Testis (tissue), 3 donors: Measurements from ENCODE around the gene MSI2. TPM values are rescaled to one million over a fixed set of nuclear protein-coding genes. Genes with fewer than 3 reads are reported as not detected.

Experiments used
- DNase-seq: peaks from one replicate; pipeline ENCODE4 v3.0.0-alpha.2; 2019
- H3K27ac ChIP-seq, 2 donors: fragments of 200-600 bp; sonication (generic); one replicate each; pipeline ENCODE4 v1.5.1; 2019
- H3K27me3 ChIP-seq: fragments of 200-600 bp; sonication (generic); one replicate; pipeline ENCODE4 v1.5.1; 2019
- H3K36me3 ChIP-seq: fragments of 200-600 bp; sonication (generic); one replicate; pipeline ENCODE4 v1.5.1; 2017; ENCODE audit warnings: low read depth; ENCODE audit errors: missing control alignments
- H3K4me1 ChIP-seq: fragments of 200-600 bp; sonication (generic); one replicate; pipeline ENCODE4 v1.5.1; 2019
- H3K4me3 ChIP-seq, 2 donors: fragments of 200-600 bp; sonication (generic); one replicate each; pipeline ENCODE4 v1.5.1; 2017 to 2019
- H3K9me3 ChIP-seq: fragments of 200-600 bp; sonication (generic); one replicate; pipeline ENCODE4 v1.5.1; 2017
- POLR2A ChIP-seq: fragments of 450-650 bp; IDR thresholded peaks from one replicate; pipeline ENCODE4 v1.6.1; 2017; ENCODE audit warnings: antibody characterized with exemption, mild to moderate bottlenecking, moderate library complexity
- WGBS, 2 donors: methylation state at CpG; one replicate each; pipeline ENCODE4 v1.1.5; 2018; 5-methylcytosine and 5-hydroxymethylcytosine counted together
- intact Hi-C: fragments of 100-400 bp; cut with DNase I; formaldehyde crosslinking; loops from one replicate; pipeline ENCODE4 v1.15.1; 2023; ENCODE audit warnings: low total_unique reads
- polyA plus RNA-seq: library from polyadenylated mRNA; stranded (reverse); fragments of 350-450 nt; fragmentation: Illumina TruSeq; extraction: RNeasy Lipid Tissue Mini Kit (QIAGEN cat#74804); gene quantifications from one replicate; pipeline ENCODE4 v1.2.3, GENCODE V29; 2014; ENCODE audit warnings: low read depth, low replicate concordance; ENCODE audit not compliant: insufficient read depth
- total RNA-seq, 2 donors: library from RNA; depleted of rRNA; stranded (reverse); fragments of >200 nt; gene quantifications; one replicate each; pipeline ENCODE4 v1.2.3, GENCODE V29; 2016
- TF ChIP-seq, protein P1 (sequence below), 3 experiments: fragments of 450-650 bp in 2 of 3; fragments of 200-600 bp in 1 of 3; sonication (generic) in 1 of 3; IDR thresholded peaks; one replicate each; pipeline ENCODE4 v1.5.1; 2016 to 2019; ENCODE audit warnings: antibody characterized with exemption in 3 of 3, mild to moderate bottlenecking in 2 of 3, moderate library complexity in 1 of 3

Gene MSI2
- total and polyA plus RNA-seq, 3 donors from 2014 or later = 46.5 to 106 (median 76.6) TPM

DNA sequence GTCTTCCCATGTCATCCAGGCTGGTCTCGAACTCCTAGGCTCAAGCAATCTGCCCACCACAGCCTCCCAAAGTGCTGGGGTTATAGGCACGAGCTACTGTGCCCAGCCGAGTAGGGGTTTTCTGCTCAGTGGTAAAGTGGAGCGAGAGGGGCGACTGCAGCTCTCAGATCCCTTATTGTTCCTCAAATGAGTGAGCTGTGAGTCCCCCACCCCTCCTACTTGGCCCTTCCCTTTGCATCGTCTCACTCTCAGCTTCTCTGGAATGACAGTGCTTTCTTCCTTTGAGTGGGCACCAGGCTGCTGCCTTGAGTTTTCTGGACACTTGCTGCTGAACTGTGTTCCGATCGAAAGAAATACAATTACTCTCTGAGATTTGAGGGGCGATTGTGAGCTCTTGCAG is 63.5 kb downstream of the MSI2 start:
- H3K27ac ChIP-seq = no peak overlapping the region
- no peak for DNase-seq
- no peaks in the 10 kb centered on the region for H3K4me1 ChIP-seq
- H3K27me3 ChIP-seq = no peaks in the 10 kb centered on the region
- 84 to 94% methylated on average over 9 of the region's 9 CpGs for WGBS, 2 donors
- no peaks in the 10 kb centered on the region for H3K36me3 ChIP-seq
- intact Hi-C loops = no loop called here
- no peak for TF ChIP-seq POLR2A
- TF ChIP-seq, protein P1, sequence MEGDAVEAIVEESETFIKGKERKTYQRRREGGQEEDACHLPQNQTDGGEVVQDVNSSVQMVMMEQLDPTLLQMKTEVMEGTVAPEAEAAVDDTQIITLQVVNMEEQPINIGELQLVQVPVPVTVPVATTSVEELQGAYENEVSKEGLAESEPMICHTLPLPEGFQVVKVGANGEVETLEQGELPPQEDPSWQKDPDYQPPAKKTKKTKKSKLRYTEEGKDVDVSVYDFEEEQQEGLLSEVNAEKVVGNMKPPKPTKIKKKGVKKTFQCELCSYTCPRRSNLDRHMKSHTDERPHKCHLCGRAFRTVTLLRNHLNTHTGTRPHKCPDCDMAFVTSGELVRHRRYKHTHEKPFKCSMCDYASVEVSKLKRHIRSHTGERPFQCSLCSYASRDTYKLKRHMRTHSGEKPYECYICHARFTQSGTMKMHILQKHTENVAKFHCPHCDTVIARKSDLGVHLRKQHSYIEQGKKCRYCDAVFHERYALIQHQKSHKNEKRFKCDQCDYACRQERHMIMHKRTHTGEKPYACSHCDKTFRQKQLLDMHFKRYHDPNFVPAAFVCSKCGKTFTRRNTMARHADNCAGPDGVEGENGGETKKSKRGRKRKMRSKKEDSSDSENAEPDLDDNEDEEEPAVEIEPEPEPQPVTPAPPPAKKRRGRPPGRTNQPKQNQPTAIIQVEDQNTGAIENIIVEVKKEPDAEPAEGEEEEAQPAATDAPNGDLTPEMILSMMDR (IDR thresholded peaks at IDR 0.05) = no peak
- no peak overlapping the region for H3K4me3 ChIP-seq
- H3K9me3 ChIP-seq = no peaks in the 10 kb centered on the region

DNA sequence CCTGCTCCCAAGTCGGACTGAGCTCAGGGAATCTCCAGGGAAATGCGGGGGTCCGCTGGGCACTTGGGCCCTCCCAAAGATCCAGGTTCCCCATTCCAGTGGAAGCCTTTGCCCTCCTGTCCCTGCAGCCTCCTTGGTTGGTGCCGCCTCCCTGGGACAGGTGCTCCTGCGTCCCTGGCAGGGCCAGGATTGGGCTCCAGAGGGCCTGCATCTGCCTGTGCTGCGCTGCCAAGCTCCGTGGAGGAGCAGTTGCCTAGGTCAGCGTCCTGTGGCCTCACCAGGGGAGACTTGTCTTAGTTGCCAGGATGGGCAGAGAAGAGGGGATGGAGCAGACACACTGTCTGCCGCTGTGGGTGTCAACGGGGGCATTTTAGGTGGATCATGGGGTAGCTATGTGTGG is 67.1 kb downstream of the MSI2 start:
- H3K27me3 ChIP-seq = no peaks in the 10 kb centered on the region
- no peaks in the 10 kb centered on the region for H3K9me3 ChIP-seq
- no peak for TF ChIP-seq POLR2A
- TF ChIP-seq, protein P1 (IDR thresholded peaks at IDR 0.05) = no peak
- intact Hi-C loops = no loop called here
- H3K36me3 ChIP-seq = no peaks in the 10 kb centered on the region
- no peaks in the 10 kb centered on the region for H3K4me1 ChIP-seq
- H3K27ac ChIP-seq = no peak overlapping the region
- H3K4me3 ChIP-seq = no peak overlapping the region
- 88 to 92% methylated on average over 6 to 10 of the region's 10 CpGs for WGBS, 2 donors
- no peak for DNase-seq

DNA sequence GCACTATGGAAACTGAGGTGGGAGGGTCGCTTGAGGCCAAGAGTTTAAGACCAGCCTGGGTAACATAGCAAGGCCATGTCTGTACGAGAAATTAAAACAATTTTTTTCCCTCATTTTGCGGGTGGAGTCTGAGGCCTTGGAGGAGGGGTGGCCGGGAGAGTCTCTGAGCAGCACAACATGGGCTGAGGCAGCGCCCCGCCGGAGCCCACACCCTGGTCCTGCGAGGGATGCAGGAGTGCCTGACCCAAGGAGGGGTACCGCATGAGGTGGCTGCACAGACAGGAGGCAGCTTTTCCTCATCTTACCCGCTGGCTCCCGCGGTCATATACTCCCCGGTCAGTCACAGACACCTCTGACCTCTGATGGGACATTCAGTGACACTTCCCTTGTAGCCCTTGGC is 67.7 kb downstream of the MSI2 start:
- TF ChIP-seq POLR2A = no peak
- TF ChIP-seq, protein P1 (IDR thresholded peaks at IDR 0.05) = no peak
- 92 to 93% methylated on average over 13 of the region's 13 CpGs for WGBS, 2 donors
- no peak for DNase-seq
- Histone ChIP-seq H3K9me3 (no peaks in the 10 kb centered on the region), H3K4me1 (no peaks in the 10 kb centered on the region), H3K27me3 (no peaks in the 10 kb centered on the region), H3K36me3 (no peaks in the 10 kb centered on the region), H3K27ac (no peak overlapping the region), H3K4me3 (no peak overlapping the region)
- intact Hi-C loops = no loop called here

DNA sequence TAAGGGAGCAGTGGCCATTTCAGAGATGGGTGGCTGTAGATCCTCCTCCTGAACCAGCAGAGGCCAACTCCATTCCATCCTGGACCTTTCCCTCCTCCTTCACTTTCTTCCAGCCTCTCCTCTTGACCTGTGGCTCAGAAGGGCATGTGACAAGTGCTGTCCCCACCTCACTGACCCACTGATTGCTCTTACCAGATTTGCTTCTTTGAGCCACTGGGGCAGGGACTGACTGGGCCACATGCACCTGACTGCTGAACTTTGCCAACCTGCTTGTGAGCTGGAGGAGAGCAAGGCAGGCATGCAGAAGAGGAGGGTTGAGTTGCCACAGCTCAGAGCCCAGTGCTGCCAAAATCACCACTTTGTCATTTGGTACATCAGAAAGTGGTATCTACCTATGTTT is 68.3 kb downstream of the MSI2 start:
- Histone ChIP-seq H3K4me1 (no peaks in the 10 kb centered on the region), H3K27me3 (no peaks in the 10 kb centered on the region), H3K36me3 (no peaks in the 10 kb centered on the region), H3K27ac (no peak overlapping the region), H3K9me3 (no peaks in the 10 kb centered on the region), H3K4me3 (no peak overlapping the region)
- intact Hi-C loops = no loop called here
- TF ChIP-seq, protein P1 (IDR thresholded peaks at IDR 0.05) = no peak
- no peak for TF ChIP-seq POLR2A
- DNase-seq = no peak

DNA sequence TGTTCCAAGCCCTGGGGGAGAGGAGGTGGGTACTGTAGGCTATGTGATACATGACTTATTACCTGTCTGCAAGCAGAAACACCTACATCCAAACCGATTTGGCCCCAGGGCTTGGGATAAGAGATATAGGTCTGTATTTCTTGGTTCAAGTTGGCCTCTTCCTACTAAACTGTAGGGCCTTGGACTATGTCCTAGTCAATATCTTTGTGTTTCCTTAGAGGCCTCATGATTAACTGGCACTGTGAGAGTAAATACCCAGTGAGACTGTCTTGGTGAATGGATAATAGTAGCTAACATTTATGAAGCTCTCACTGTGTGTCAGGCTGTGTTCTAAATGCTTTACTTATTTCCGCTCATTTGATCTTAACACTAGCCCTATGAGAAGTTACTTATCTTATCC is 70.0 kb downstream of the MSI2 start:
- Histone ChIP-seq H3K9me3 (no peaks in the 10 kb centered on the region), H3K4me3 (no peak overlapping the region), H3K27ac (no peak overlapping the region), H3K36me3 (no peaks in the 10 kb centered on the region), H3K4me1 (peaks cover 3% of the 10 kb centered on the region), H3K27me3 (no peaks in the 10 kb centered on the region)
- no peak for DNase-seq
- intact Hi-C loops = no loop called here
- 86 to 94% methylated on average over 2 of the region's 2 CpGs for WGBS, 2 donors
- TF ChIP-seq POLR2A = no peak
- TF ChIP-seq, protein P1 (IDR thresholded peaks at IDR 0.05) = no peak
